ENCODE data around the gene PRRG2.
A peak's percentile ranks its signal among the peaks of the same experiment; 100 is the strongest.

DNA sequence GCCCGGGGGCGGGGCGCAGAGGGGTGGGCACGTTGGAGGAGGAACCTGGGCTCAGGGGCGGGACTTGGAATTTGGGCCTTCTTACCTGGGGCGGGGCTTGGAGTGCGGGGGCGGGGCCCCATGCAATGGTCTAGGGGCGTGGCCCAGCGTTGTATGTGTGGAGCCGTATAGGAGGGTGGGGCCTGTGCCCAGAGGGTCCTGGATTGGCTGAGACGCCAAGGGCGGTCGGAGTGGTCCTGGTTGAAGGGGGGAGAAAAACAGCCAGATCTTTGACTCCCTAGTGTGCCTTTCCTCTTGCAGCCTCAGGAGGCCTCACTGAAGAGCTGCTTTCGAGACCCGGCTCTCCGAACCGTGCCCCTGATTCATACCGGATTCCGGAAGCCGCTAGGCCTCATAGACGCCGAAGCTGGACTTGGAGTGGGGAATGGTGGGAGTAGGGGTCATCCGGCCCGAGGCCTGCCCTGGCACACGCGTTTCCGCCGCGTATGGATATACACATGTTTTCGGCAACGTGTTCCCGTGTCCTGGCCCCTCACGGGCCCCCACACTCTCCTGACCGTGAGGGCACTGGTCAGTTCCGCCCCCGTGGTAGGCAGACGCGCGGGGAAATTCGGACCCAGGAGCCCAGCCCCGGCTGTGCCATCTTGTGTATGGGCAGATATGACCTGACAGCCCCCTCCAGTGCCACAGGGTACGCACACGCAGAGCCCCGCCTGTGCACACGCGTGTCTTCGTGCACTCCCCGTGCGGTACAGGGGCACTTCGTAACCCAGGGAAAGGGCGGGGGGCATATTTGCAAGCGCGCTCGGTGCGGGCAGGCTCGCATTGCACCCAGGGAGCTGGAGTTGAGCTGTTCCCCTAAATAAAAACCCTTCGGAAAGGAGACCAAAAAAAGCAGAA, 9.2 kb downstream of the PRRG2 start:
- TF ChIP-seq EZH2phosphoT487 (IDR thresholded peaks at IDR 0.05; ENCODE audit: borderline replicate concordance, low read length): no peak
- TF ChIP-seq, protein P1, sequence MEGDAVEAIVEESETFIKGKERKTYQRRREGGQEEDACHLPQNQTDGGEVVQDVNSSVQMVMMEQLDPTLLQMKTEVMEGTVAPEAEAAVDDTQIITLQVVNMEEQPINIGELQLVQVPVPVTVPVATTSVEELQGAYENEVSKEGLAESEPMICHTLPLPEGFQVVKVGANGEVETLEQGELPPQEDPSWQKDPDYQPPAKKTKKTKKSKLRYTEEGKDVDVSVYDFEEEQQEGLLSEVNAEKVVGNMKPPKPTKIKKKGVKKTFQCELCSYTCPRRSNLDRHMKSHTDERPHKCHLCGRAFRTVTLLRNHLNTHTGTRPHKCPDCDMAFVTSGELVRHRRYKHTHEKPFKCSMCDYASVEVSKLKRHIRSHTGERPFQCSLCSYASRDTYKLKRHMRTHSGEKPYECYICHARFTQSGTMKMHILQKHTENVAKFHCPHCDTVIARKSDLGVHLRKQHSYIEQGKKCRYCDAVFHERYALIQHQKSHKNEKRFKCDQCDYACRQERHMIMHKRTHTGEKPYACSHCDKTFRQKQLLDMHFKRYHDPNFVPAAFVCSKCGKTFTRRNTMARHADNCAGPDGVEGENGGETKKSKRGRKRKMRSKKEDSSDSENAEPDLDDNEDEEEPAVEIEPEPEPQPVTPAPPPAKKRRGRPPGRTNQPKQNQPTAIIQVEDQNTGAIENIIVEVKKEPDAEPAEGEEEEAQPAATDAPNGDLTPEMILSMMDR (IDR thresholded peaks at IDR 0.05; ENCODE audit: low read depth, low read length, poor library complexity, severe bottlenecking): peak; percentile 41

Data from DOHH2 (cell line).